Ascending aorta (tissue), 2 donors: ENCODE data around the gene SRSF7. TPM values are rescaled to one million over a fixed set of nuclear protein-coding genes. Genes with fewer than 3 reads are reported as not detected.
"Not testable (repeated sequence)": the region's sequence is repeated elsewhere in the genome, so short reads cannot be mapped to it uniquely, and the experiment has no call there.

Source experiments
- DNase-seq, 2 donors: peaks; one replicate each; pipeline ENCODE4 v3.0.0-alpha.2; 2019; ENCODE audit warnings: low spot score in 2 of 2
- H3K27ac ChIP-seq, 2 donors: fragments of 200-600 bp; sonication (generic); one replicate each; pipeline ENCODE4 v1.5.1; 2016 to 2017; ENCODE audit warnings: mild to moderate bottlenecking in 1 of 2
- H3K27me3 ChIP-seq: fragments of 200-600 bp; sonication (generic); one replicate; pipeline ENCODE4 v1.5.1; 2017
- H3K36me3 ChIP-seq, 2 donors: fragments of 200-600 bp; sonication (generic); one replicate each; pipeline ENCODE4 v1.5.1; 2016
- H3K4me1 ChIP-seq, 2 donors: fragments of 200-600 bp; sonication (generic); one replicate each; pipeline ENCODE4 v1.5.1; 2016 to 2017; ENCODE audit warnings: mild to moderate bottlenecking in 1 of 2
- H3K4me3 ChIP-seq, 2 donors: fragments of 200-600 bp; sonication (generic); one replicate each; pipeline ENCODE4 v1.5.1; 2016 to 2017; ENCODE audit warnings: mild to moderate bottlenecking in 1 of 2
- H3K9me3 ChIP-seq, 2 donors: fragments of 200-600 bp; sonication (generic); one replicate each; pipeline ENCODE4 v1.5.1; 2016
- CTCF ChIP-seq, 3 experiments: fragments of 200-600 bp in 2 of 3; fragments of 450-650 bp in 1 of 3; sonication (generic) in 2 of 3; IDR thresholded peaks; one replicate each; pipeline ENCODE4 v1.5.1; 2016 to 2019; ENCODE audit warnings: antibody characterized with exemption in 3 of 3, mild to moderate bottlenecking in 1 of 3, moderate library complexity in 1 of 3
- intact Hi-C: fragments of 100-400 bp; cut with DNase I; formaldehyde crosslinking; loops from one replicate; pipeline ENCODE4 v1.15.1; 2023
- total RNA-seq: library from RNA; depleted of rRNA; stranded (reverse); fragments of >200 nt; gene quantifications from one replicate; pipeline ENCODE4 v1.1.0, GENCODE V29; 2016

Gene SRSF7
- total RNA-seq, 1 donor from 2014 or later: 54.1 TPM

- Histone ChIP-seq H3K9me3 (no peaks in the 10 kb centered on the region), H3K27ac (no peak overlapping the region), H3K4me1 (no peaks in the 10 kb centered on the region), H3K27me3 (no peaks in the 10 kb centered on the region), H3K4me3 (no peak overlapping the region), H3K36me3 (no peaks in the 10 kb centered on the region)
- no peak for TF ChIP-seq CTCF (IDR thresholded peaks at IDR 0.05)
- no peak for DNase-seq
- intact Hi-C loops: no loop called here
Measured at GRCh38 chr2:38792751-38793150, 41.6 kb upstream of the SRSF7 start.

GRCh38 chr2:38792321-38792720, 41.2 kb upstream of the SRSF7 start:
- H3K36me3 ChIP-seq, H3K27ac ChIP-seq, H3K27me3 ChIP-seq, H3K4me1 ChIP-seq, H3K9me3 ChIP-seq, DNase-seq, intact Hi-C loops, H3K4me3 ChIP-seq: not testable (repeated sequence)

GRCh38 chr2:38791744-38792143, 40.6 kb upstream of the SRSF7 start:
- DNase-seq: no peak
- Histone ChIP-seq H3K4me3 (no peak overlapping the region), H3K9me3 (no peaks in the 10 kb centered on the region), H3K27me3 (no peaks in the 10 kb centered on the region), H3K27ac (no peak overlapping the region), H3K36me3 (no peaks in the 10 kb centered on the region), H3K4me1 (no peaks in the 10 kb centered on the region)
- TF ChIP-seq CTCF (IDR thresholded peaks at IDR 0.05): no peak
- intact Hi-C loops: no loop called here

- intact Hi-C loops: no loop called here
- no peak overlapping the region for H3K27ac ChIP-seq
- no peaks in the 10 kb centered on the region for H3K27me3 ChIP-seq
- H3K4me3 ChIP-seq: no peak overlapping the region
- no peak for DNase-seq
- no peaks in the 10 kb centered on the region for H3K36me3 ChIP-seq
- H3K9me3 ChIP-seq: no peaks in the 10 kb centered on the region
- no peaks in the 10 kb centered on the region for H3K4me1 ChIP-seq
- no peak for TF ChIP-seq CTCF (IDR thresholded peaks at IDR 0.05)
Measured at GRCh38 chr2:38789691-38790090, 38.5 kb upstream of the SRSF7 start.

- no peak for TF ChIP-seq CTCF (IDR thresholded peaks at IDR 0.05)
- Histone ChIP-seq H3K9me3 (no peaks in the 10 kb centered on the region), H3K36me3 (no peaks in the 10 kb centered on the region), H3K4me3 (no peak overlapping the region), H3K4me1 (no peaks in the 10 kb centered on the region), H3K27ac (no peak overlapping the region), H3K27me3 (no peaks in the 10 kb centered on the region)
- DNase-seq: no peak
- intact Hi-C loops: no loop called here
Measured at GRCh38 chr2:38788306-38788705, 37.1 kb upstream of the SRSF7 start.

GRCh38 chr2:38783586-38783985, 32.4 kb upstream of the SRSF7 start:
- H3K4me3 ChIP-seq: no peak overlapping the region
- H3K9me3 ChIP-seq: no peaks in the 10 kb centered on the region
- TF ChIP-seq CTCF (IDR thresholded peaks at IDR 0.05): no peak
- peaks cover 4 to 10% of the 10 kb centered on the region in 2 donors for H3K36me3 ChIP-seq
- intact Hi-C loops: no loop called here
- no peak overlapping the region for H3K27ac ChIP-seq
- H3K4me1 ChIP-seq: peaks cover 0 to 4% of the 10 kb centered on the region in 2 donors
- no peaks in the 10 kb centered on the region for H3K27me3 ChIP-seq
- DNase-seq: no peak
